A549 (cell line): ENCODE results near the gene LNX2. TPM values are rescaled to one million over a fixed set of nuclear protein-coding genes. Genes with fewer than 3 reads are reported as not detected.

Experiments
- ATAC-seq, 2 experiments: fragments of 200-7000 bp in 1 of 2; fragments of >200 bp in 1 of 2; cut with Nextera tagmentation in 1 of 2; cut with Tn5 transposase in 1 of 2; 3 replicates each; pipeline versions ENCODE4 v1.8.0 to v1.9.1; 2018 to 2020; ENCODE audit warnings: mild to moderate bottlenecking in 1 of 2, moderate library complexity in 1 of 2
- CTCF ChIA-PET: fragments of 300-600 bp; sonication (Branson Sonifier 250); formaldehyde crosslinking; extraction: SDS; loops from one replicate; lab custom pipeline; 2021; ENCODE audit warnings: antibody characterized with exemption, inconsistent platforms; lab: Yijun Ruan, JAX
- POLR2A ChIA-PET: fragments of 350-600 bp; formaldehyde crosslinking; extraction: SDS; loops from one replicate; lab custom pipeline; 2021; ENCODE audit warnings: antibody characterized with exemption, inconsistent platforms; lab: Yijun Ruan, JAX
- DNase-seq, 2 experiments: peaks; one replicate each; pipeline versions ENCODE4 v3.0.0 to v3.0.0-alpha.2; 2011 to 2016; ENCODE audit warnings: low read depth in 1 of 2, low spot score in 1 of 2
- FAIRE-seq: peaks from 2 replicates; lab custom pipeline; 2011; peaks lifted over from hg19 to GRCh38; lab: Jason Lieb, UNC
- H3K27ac ChIP-seq, 2 experiments: fragments of >200 bp; sonication (Bioruptor Twin); formaldehyde crosslinking; 3 replicates each; pipeline ENCODE4 v1.5.1; 2016 to 2017
- H3K4me1 ChIP-seq: fragments of >200 bp; sonication (Bioruptor Twin); formaldehyde crosslinking; 3 replicates; pipeline ENCODE4 v1.6.1; 2016
- H3K4me2 ChIP-seq: fragments of >200 bp; sonication (Bioruptor Twin); formaldehyde crosslinking; 3 replicates; pipeline ENCODE4 v1.6.1; 2016
- H3K4me3 ChIP-seq: fragments of >200 bp; sonication (Bioruptor Twin); formaldehyde crosslinking; 3 replicates; pipeline ENCODE4 v1.5.1; 2016
- H3K9me3 ChIP-seq: fragments of >200 bp; sonication (Bioruptor Twin); formaldehyde crosslinking; 3 replicates; pipeline ENCODE4 v1.6.1; 2016
- CEBPB ChIP-seq, 2 experiments: fragments of >200 bp in 1 of 2; sonication (Bioruptor Twin) in 1 of 2; formaldehyde crosslinking in 1 of 2; IDR thresholded peaks; 2 replicates each; pipeline ENCODE4 v1.6.1; 2012 to 2016
- CHD2 ChIP-seq: fragments of 150-350 bp; IDR thresholded peaks from 2 replicates; pipeline ENCODE4 v1.6.1; 2014; ENCODE audit warnings: low read length; ENCODE audit not compliant: partially characterized antibody
- FOSB ChIP-seq: fragments of 250-450 bp; sonication (Bioruptor Pico); IDR thresholded peaks from 2 replicates; pipeline ENCODE4 v1.5.0; 2020; ENCODE audit warnings: mild to moderate bottlenecking, moderate library complexity
- FOXS1 ChIP-seq: fragments of 250-450 bp; sonication (Bioruptor Pico); IDR thresholded peaks from 2 replicates; pipeline ENCODE4 v1.5.0; 2020; ENCODE audit warnings: mild to moderate bottlenecking, moderate library complexity
- HDAC2 ChIP-seq: fragments of 200-600 bp; sonication (generic); IDR thresholded peaks from 2 replicates; pipeline ENCODE4 v1.6.1; 2016
- HEYL ChIP-seq: fragments of 250-450 bp; sonication (Bioruptor Pico); IDR thresholded peaks from 2 replicates; pipeline ENCODE4 v1.8.0; 2021; ENCODE audit warnings: mild to moderate bottlenecking, moderate library complexity
- HOXB13 ChIP-seq: fragments of 250-450 bp; sonication (Bioruptor Pico); IDR thresholded peaks from 2 replicates; pipeline ENCODE4 v1.5.0; 2020; ENCODE audit warnings: low read depth, mild to moderate bottlenecking, moderate library complexity
- JUNB ChIP-seq: fragments of >200 bp; sonication (Bioruptor Twin); formaldehyde crosslinking; IDR thresholded peaks from 2 replicates; pipeline ENCODE4 v1.6.1; 2016
- MAFK ChIP-seq: fragments of 450-650 bp; IDR thresholded peaks from 2 replicates; pipeline ENCODE4 v1.6.1; 2014; ENCODE audit not compliant: partially characterized antibody
- MAZ ChIP-seq: fragments of 150-350 bp; IDR thresholded peaks from 2 replicates; pipeline ENCODE4 v1.6.1; 2014; ENCODE audit warnings: antibody characterized with exemption, low read depth, low read length, borderline replicate concordance
- MYC ChIP-seq: IDR thresholded peaks from 2 replicates; pipeline ENCODE4 v1.6.1; 2012; ENCODE audit warnings: mild to moderate bottlenecking, inconsistent platforms, low read length, improper control_type of control experiment, borderline replicate concordance
- POLR2AphosphoS2 ChIP-seq: conservative IDR thresholded peaks from 2 replicates; pipeline ENCODE4 v1.6.1; 2012; ENCODE audit warnings: low read length, improper control_type of control experiment, inconsistent platforms
- RCOR1 ChIP-seq: fragments of 150-350 bp; IDR thresholded peaks from 2 replicates; pipeline ENCODE4 v1.6.1; 2014; ENCODE audit warnings: antibody characterized with exemption, low read length, low read depth
- RNF2 ChIP-seq: fragments of 200-600 bp; sonication (generic); IDR thresholded peaks from 2 replicates; pipeline ENCODE4 v1.6.1; 2016; ENCODE audit warnings: low read depth, mild to moderate bottlenecking, antibody characterized with exemption, moderate library complexity, borderline replicate concordance
- SREBF2 ChIP-seq: fragments of 450-650 bp; IDR thresholded peaks from 2 replicates; pipeline ENCODE4 v1.6.1; 2014; ENCODE audit warnings: mild to moderate bottlenecking, moderate library complexity
- TFCP2L1 ChIP-seq: fragments of 250-450 bp; sonication (Bioruptor Pico); IDR thresholded peaks from 2 replicates; pipeline ENCODE4 v1.5.0; 2021; ENCODE audit warnings: mild to moderate bottlenecking
- TP53 ChIP-seq: fragments of 250-450 bp; sonication (Bioruptor Pico); IDR thresholded peaks from 2 replicates; pipeline ENCODE4 v1.5.0; 2021; ENCODE audit warnings: mild to moderate bottlenecking, moderate library complexity
- ZC3H11A ChIP-seq: fragments of 450-650 bp; IDR thresholded peaks from 2 replicates; pipeline ENCODE4 v1.6.1; 2014; ENCODE audit warnings: antibody characterized with exemption, mild to moderate bottlenecking
- ZNF302 ChIP-seq: fragments of 250-450 bp; sonication (Bioruptor Pico); IDR thresholded peaks from 2 replicates; pipeline ENCODE4 v1.9.0; 2021; ENCODE audit warnings: inconsistent platforms, mild to moderate bottlenecking, moderate library complexity
- ZSCAN20 ChIP-seq: fragments of 250-450 bp; sonication (Bioruptor Pico); IDR thresholded peaks from 2 replicates; pipeline ENCODE4 v1.8.0; 2022; ENCODE audit warnings: mild to moderate bottlenecking, moderate library complexity
- WGBS: methylation state at CpG from one replicate; pipeline ENCODE4 v1.1.6; 2017; ENCODE audit errors: missing lambda C conversion rate; 5-methylcytosine and 5-hydroxymethylcytosine counted together
- polyA plus RNA-seq, 4 experiments: library from polyadenylated mRNA; depleted of rRNA in 3 of 4; stranded (reverse); fragments of >200 nt; fragmentation: RNase III in 1 of 4; extraction: RNeasy Plus Mini Kit Qiagen cat#74134 plus additional on column Dnase treatment in 1 of 4; gene quantifications; 2 replicates in 3 of 4; 3 replicates in 1 of 4; pipeline ENCODE4 v1.2.3, GENCODE V29; 2011 to 2017
- TF ChIP-seq, protein P1 (sequence below): fragments of 250-450 bp; sonication (Bioruptor Pico); IDR thresholded peaks from 2 replicates; pipeline ENCODE4 v1.5.0; 2020; ENCODE audit warnings: low read depth, mild to moderate bottlenecking, moderate library complexity
- TF ChIP-seq, protein P2 (sequence below): IDR thresholded peaks from 2 replicates; pipeline ENCODE4 v1.6.1; 2012
- TF ChIP-seq, protein P3 (sequence below): IDR thresholded peaks from 2 replicates; pipeline ENCODE4 v1.6.1; 2012
- TF ChIP-seq, protein P4 (sequence below): fragments of 150-350 bp; IDR thresholded peaks from 2 replicates; pipeline ENCODE4 v1.6.1; 2014; ENCODE audit warnings: low read depth, mild to moderate bottlenecking, low read length
- TF ChIP-seq, protein P5 (sequence below): fragments of >200 bp; sonication (Bioruptor Twin); formaldehyde crosslinking; IDR thresholded peaks from 3 replicates; pipeline ENCODE4 v1.5.1; 2016

The LNX2 gene
- polyA plus RNA-seq, 2 of the 4 experiments (the other 2 are of a cell fraction) = 3.3 to 6.3 TPM

DNA sequence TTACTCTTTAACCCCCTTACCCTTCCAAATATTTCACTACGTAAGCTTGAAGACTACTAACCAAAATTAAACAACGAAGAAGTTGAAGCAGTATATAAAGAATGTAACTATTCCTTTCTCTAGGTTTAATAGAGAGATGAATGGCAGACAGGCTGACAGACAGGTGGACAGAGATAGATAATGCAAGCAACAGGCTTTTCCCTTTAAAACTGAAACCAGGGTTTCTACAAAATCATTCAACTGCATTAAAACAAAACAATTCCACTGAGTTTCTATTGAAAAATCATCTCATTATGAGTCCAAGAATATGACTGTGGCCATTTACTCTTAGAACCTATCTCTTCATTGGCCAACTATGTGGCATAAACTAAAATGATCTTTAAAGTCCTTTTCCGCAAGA, 15.2 kb downstream of the LNX2 start:
- Histone ChIP-seq H3K27ac (no peak overlapping the region), H3K4me2 (no peak overlapping the region), H3K4me3 (no peak overlapping the region), H3K9me3 (no peaks in the 10 kb centered on the region), H3K4me1 (peaks cover 22% of the 10 kb centered on the region)
- WGBS = 62% methylated on average over 3 of the region's 3 CpGs
- ATAC-seq = no peak
- FAIRE-seq = no peak
- POLR2A ChIA-PET = no interaction called here
- no peak for DNase-seq
- CTCF ChIA-PET = interaction anchor here (1.6 kb wide), 1 partner anchor 14 kb away, joined by 4 read pairs; no protein-coding TSS in a partner anchor
- TF ChIP-seq TFCP2L1 (CRISPR knock-in tag) (no peak), FOXS1 (CRISPR knock-in tag) (no peak), ZC3H11A (no peak)
- TF ChIP-seq, protein P1, sequence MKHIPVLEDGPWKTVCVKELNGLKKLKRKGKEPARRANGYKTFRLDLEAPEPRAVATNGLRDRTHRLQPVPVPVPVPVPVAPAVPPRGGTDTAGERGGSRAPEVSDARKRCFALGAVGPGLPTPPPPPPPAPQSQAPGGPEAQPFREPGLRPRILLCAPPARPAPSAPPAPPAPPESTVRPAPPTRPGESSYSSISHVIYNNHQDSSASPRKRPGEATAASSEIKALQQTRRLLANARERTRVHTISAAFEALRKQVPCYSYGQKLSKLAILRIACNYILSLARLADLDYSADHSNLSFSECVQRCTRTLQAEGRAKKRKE (CRISPR knock-in tag) = no peak

DNA sequence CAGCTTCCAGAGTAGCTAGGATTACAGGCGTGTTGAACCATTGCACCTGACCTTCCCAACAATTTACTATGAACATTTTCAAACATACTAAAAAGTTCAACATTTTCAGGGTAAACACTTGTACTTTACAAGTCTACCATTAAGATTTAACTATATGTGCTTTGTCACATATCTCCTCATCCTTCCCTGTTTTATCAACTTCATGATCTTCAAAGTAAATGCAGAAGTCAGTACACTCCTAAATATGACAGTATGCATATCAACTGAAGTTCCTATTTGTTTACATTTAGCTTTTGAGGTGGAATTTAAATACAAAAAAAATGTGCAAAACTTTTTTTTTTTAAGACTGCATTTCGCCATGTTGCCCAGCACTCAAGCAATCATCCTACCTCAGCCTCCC, 18.5 kb downstream of the LNX2 start:
- H3K27ac ChIP-seq = no peak overlapping the region
- H3K4me3 ChIP-seq = no peak overlapping the region
- WGBS = 91% methylated on average over 2 of the region's 2 CpGs
- TF ChIP-seq RNF2 (no peak), HDAC2 (no peak), CHD2 (no peak), MYC (no peak), JUNB (no peak), TP53 (no peak), FOSB (CRISPR knock-in tag) (no peak), POLR2AphosphoS2 (no peak), HOXB13 (CRISPR knock-in tag) (no peak), HEYL (CRISPR knock-in tag) (no peak), ZC3H11A (no peak), ZNF302 (CRISPR knock-in tag) (no peak), ZSCAN20 (no peak)
- TF ChIP-seq, protein P2, sequence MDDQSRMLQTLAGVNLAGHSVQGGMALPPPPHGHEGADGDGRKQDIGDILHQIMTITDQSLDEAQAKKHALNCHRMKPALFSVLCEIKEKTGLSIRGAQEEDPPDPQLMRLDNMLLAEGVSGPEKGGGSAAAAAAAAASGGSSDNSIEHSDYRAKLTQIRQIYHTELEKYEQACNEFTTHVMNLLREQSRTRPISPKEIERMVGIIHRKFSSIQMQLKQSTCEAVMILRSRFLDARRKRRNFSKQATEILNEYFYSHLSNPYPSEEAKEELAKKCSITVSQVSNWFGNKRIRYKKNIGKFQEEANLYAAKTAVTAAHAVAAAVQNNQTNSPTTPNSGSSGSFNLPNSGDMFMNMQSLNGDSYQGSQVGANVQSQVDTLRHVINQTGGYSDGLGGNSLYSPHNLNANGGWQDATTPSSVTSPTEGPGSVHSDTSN = no peak
- H3K4me1 ChIP-seq = peaks cover 21% of the 10 kb centered on the region
- no peak for FAIRE-seq
- ChIA-PET CTCF (interaction anchor here (0.7 to 1.3 kb wide), 2 partner anchors 17 to 359 kb away, joined by 3 read pairs; no protein-coding TSS in a partner anchor), POLR2A (no interaction called here)
- no peak for ATAC-seq
- no peak for DNase-seq
- H3K9me3 ChIP-seq = no peaks in the 10 kb centered on the region
- no peak overlapping the region for H3K4me2 ChIP-seq

DNA sequence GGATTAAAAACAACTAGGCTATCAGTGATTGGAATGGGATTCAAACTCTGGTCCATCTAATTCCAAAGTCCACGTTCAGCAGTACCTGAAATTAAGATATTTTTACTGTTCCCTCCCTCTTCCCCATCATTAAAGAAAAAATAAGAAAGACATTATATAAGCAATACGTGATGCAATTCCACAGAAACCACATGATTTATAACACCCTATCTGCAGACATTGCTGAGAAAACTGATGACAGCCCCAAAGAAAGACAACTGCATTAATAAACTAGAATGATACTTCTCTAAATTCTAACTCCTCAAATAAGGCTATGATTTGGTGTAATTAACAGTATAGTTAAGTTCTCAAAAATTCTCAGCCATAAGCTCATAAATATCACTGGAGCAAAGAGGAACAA, 19.1 kb downstream of the LNX2 start:
- DNase-seq (no peak), FAIRE-seq (no peak), ATAC-seq (no peak)
- 86% methylated on average over 2 of the region's 2 CpGs for WGBS
- CTCF ChIA-PET = interaction anchor here (1.3 kb wide), 1 partner anchor 17 kb away, joined by 3 read pairs; no protein-coding TSS in a partner anchor
- Histone ChIP-seq H3K27ac (no peak overlapping the region), H3K4me2 (no peak overlapping the region), H3K4me3 (no peak overlapping the region), H3K9me3 (no peaks in the 10 kb centered on the region), H3K4me1 (peaks cover 16% of the 10 kb centered on the region)
- POLR2A ChIA-PET = no interaction called here
- TF ChIP-seq, protein P3, sequence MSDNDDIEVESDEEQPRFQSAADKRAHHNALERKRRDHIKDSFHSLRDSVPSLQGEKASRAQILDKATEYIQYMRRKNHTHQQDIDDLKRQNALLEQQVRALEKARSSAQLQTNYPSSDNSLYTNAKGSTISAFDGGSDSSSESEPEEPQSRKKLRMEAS = no peak
- TF ChIP-seq, protein P4, sequence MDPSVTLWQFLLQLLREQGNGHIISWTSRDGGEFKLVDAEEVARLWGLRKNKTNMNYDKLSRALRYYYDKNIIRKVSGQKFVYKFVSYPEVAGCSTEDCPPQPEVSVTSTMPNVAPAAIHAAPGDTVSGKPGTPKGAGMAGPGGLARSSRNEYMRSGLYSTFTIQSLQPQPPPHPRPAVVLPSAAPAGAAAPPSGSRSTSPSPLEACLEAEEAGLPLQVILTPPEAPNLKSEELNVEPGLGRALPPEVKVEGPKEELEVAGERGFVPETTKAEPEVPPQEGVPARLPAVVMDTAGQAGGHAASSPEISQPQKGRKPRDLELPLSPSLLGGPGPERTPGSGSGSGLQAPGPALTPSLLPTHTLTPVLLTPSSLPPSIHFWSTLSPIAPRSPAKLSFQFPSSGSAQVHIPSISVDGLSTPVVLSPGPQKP = no peak
- TF ChIP-seq RCOR1 = no peak
- no peak for TF ChIP-seq MAFK
- TF ChIP-seq SREBF2 = no peak
- TF ChIP-seq ZC3H11A = no peak
- TF ChIP-seq, protein P5, sequence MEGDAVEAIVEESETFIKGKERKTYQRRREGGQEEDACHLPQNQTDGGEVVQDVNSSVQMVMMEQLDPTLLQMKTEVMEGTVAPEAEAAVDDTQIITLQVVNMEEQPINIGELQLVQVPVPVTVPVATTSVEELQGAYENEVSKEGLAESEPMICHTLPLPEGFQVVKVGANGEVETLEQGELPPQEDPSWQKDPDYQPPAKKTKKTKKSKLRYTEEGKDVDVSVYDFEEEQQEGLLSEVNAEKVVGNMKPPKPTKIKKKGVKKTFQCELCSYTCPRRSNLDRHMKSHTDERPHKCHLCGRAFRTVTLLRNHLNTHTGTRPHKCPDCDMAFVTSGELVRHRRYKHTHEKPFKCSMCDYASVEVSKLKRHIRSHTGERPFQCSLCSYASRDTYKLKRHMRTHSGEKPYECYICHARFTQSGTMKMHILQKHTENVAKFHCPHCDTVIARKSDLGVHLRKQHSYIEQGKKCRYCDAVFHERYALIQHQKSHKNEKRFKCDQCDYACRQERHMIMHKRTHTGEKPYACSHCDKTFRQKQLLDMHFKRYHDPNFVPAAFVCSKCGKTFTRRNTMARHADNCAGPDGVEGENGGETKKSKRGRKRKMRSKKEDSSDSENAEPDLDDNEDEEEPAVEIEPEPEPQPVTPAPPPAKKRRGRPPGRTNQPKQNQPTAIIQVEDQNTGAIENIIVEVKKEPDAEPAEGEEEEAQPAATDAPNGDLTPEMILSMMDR = no peak
- no peak for TF ChIP-seq CHD2
- TF ChIP-seq MAZ = no peak
- no peak for TF ChIP-seq CEBPB (IDR thresholded peaks at IDR 0.05)
